HepG2 (cell line): ENCODE measurements around the gene IP6K1. TPM values are rescaled to one million over a fixed set of nuclear protein-coding genes. Genes with fewer than 3 reads are reported as not detected.
A peak's percentile ranks its signal among the peaks of the same experiment; 100 is the strongest.

ENCODE experiments used
- CAMTA2 ChIP-seq: sonication (generic); formaldehyde crosslinking; IDR thresholded peaks from 2 replicates; pipeline ENCODE4 v1.4.0; 2020; ENCODE audit warnings: mild to moderate bottlenecking, missing genetic modification reagents, borderline replicate concordance
- HDAC2 ChIP-seq: sonication (generic); formaldehyde crosslinking; IDR thresholded peaks from 2 replicates; pipeline ENCODE4 v1.4.0; 2020; ENCODE audit warnings: missing genetic modification reagents
- IRF2 ChIP-seq: IDR thresholded peaks from 2 replicates; pipeline ENCODE4 v1.6.1; 2018; ENCODE audit warnings: missing genetic modification reagents, missing compliant biosample characterization
- MBD4 ChIP-seq: IDR thresholded peaks from 2 replicates; pipeline ENCODE4 v1.6.1; 2012; ENCODE audit warnings: low read length, inconsistent platforms, borderline replicate concordance
- MEIS1 ChIP-seq: sonication (generic); formaldehyde crosslinking; IDR thresholded peaks from 2 replicates; pipeline ENCODE4 v1.9.0; 2021; ENCODE audit warnings: mild to moderate bottlenecking, missing genetic modification reagents, moderate library complexity, borderline replicate concordance
- MIER3 ChIP-seq: IDR thresholded peaks from 2 replicates; pipeline ENCODE4 v1.6.1; 2016; ENCODE audit warnings: missing compliant biosample characterization, borderline replicate concordance
- THAP11 ChIP-seq: IDR thresholded peaks from 2 replicates; pipeline ENCODE4 v1.6.1; 2016; ENCODE audit warnings: missing biosample characterization, missing genetic modification reagents
- ZBTB20 ChIP-seq: sonication (generic); formaldehyde crosslinking; IDR thresholded peaks from 2 replicates; pipeline ENCODE4 v1.8.1; 2023; ENCODE audit warnings: missing genetic modification reagents, low read depth, mild to moderate bottlenecking, borderline replicate concordance
- ZBTB7A ChIP-seq: sonication (generic); formaldehyde crosslinking; IDR thresholded peaks from 2 replicates; pipeline ENCODE4 v1.8.0; 2022; ENCODE audit warnings: mild to moderate bottlenecking, missing genetic modification reagents
- ZBTB8A ChIP-seq: sonication (generic); formaldehyde crosslinking; IDR thresholded peaks from 2 replicates; pipeline ENCODE4 v1.4.0; 2020; ENCODE audit warnings: mild to moderate bottlenecking, low read depth, missing genetic modification reagents, borderline replicate concordance
- ZFP36L1 ChIP-seq: sonication (generic); formaldehyde crosslinking; IDR thresholded peaks from 2 replicates; pipeline ENCODE4 v1.8.0; 2022; ENCODE audit warnings: mild to moderate bottlenecking, missing genetic modification reagents, moderate library complexity
- ZFP90 ChIP-seq: sonication (generic); formaldehyde crosslinking; IDR thresholded peaks from 2 replicates; pipeline ENCODE4 v1.8.0; 2022; ENCODE audit warnings: missing genetic modification reagents, mild to moderate bottlenecking, inconsistent platforms, borderline replicate concordance
- ZKSCAN1 ChIP-seq: fragments of 150-350 bp; IDR thresholded peaks from 2 replicates; pipeline ENCODE4 v1.6.1; 2014; ENCODE audit warnings: low read length
- ZNF782 ChIP-seq: sonication (generic); formaldehyde crosslinking; IDR thresholded peaks from 2 replicates; pipeline ENCODE4 v1.4.0; 2020; ENCODE audit warnings: missing genetic modification reagents, mild to moderate bottlenecking, borderline replicate concordance
- ZNF816 ChIP-seq: sonication (generic); formaldehyde crosslinking; IDR thresholded peaks from 2 replicates; pipeline ENCODE4 v1.8.0; 2022; ENCODE audit warnings: missing genetic modification reagents, mild to moderate bottlenecking, borderline replicate concordance
- ZNF883 ChIP-seq: sonication (generic); formaldehyde crosslinking; IDR thresholded peaks from 2 replicates; pipeline ENCODE4 v1.5.1; 2020; ENCODE audit warnings: mild to moderate bottlenecking, missing genetic modification reagents; ENCODE audit errors: not compliant biosample characterization
- polyA plus RNA-seq, 8 experiments: library from polyadenylated mRNA; depleted of rRNA in 3 of 8; stranded (reverse) in 7 of 8; unstranded in 1 of 8; fragments of >200 nt; fragmentation: Illumina TruSeq in 4 of 8; extraction: Trizol in 4 of 8; gene quantifications; 2 replicates each; pipeline versions ENCODE4 v1.2.1 to v1.2.3, GENCODE V29; 2011 to 2016; ENCODE audit warnings: low read depth in 4 of 8, missing spikeins in 1 of 8, mixed read lengths in 1 of 8; ENCODE audit not compliant: insufficient read depth in 1 of 8
- total RNA-seq, 5 experiments: library from RNA; depleted of rRNA; stranded (reverse); fragments of >200 nt; fragmentation: Illumina TruSeq; extraction: Trizol; gene quantifications; 2 replicates each; pipeline ENCODE4 v1.2.3, GENCODE V29; 2016; ENCODE audit warnings: low read depth in 1 of 5
- TF ChIP-seq, protein P1 (sequence below): sonication (generic); formaldehyde crosslinking; IDR thresholded peaks from 2 replicates; pipeline ENCODE4 v1.4.0; 2020; ENCODE audit warnings: missing genetic modification reagents
- TF ChIP-seq, protein P2 (sequence below): IDR thresholded peaks from 2 replicates; pipeline ENCODE4 v1.6.1; 2016
- TF ChIP-seq, protein P3 (sequence below): sonication (generic); formaldehyde crosslinking; IDR thresholded peaks from 2 replicates; pipeline ENCODE4 v1.4.0; 2020; ENCODE audit warnings: mild to moderate bottlenecking, missing genetic modification reagents, borderline replicate concordance
- TF ChIP-seq, protein P4 (sequence below): sonication (generic); formaldehyde crosslinking; IDR thresholded peaks from 2 replicates; pipeline ENCODE4 v1.4.0; 2020; ENCODE audit warnings: mild to moderate bottlenecking, missing genetic modification reagents

The IP6K1 gene
- total and polyA plus RNA-seq, 2 of the 13 experiments (the other 11 are each of a cell fraction or from before 2014, with no cell fraction given), result 17.7 to 29.7 TPM

DNA sequence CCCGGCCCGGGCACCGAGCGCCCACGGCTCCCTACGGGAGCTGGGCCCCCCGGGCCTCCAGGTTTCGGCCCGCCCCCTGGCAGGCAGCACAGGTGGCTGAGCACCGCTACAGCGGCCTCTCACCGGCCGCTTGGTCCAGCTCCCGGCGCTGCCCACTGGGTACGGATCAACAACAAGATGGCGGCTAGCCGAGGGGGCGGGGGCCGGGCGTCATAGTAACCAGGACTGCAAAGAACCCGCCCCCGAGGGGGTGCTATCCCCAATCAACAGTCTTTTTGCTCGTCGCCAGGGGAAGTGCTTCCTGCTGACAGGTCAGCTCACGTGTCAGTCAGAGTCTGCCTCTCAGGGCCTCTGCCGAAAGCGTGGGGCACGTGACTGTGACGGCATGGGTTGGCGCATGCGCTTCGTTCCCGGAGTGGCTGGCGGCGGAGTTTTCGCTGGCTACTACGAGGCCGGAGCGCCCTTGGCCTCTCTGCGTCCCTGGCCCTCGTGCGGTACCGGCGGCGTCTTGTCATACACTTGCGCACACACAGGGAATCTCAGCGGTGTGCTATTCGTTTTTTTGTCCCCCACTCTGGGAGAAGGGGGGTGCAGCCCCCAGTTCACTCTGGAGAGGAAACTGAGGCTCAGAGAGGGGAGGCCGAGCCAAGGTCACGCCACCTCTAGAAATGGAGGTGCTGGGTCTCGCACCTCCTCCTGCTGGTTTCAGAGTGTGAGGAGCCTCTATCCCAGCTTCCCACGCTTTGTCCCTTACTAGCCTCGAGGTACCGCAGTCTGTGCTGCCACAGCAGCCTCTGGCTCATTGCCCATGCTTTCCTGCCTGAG is at the start of gene IP6K1 (continued):
- 0 out of 2 replicates have a peak, but pooled peaks have one; percentile 30 for TF ChIP-seq ZFP90 (CRISPR knock-in tag)
- 0 out of 2 replicates have a peak, but pooled peaks have one; percentile 2 for TF ChIP-seq ZBTB20
- 0 out of 2 replicates have a peak, but pooled peaks have one; percentile 33 for TF ChIP-seq MEIS1 (CRISPR knock-in tag)
- peak; percentile 95 for TF ChIP-seq ZFP36L1 (CRISPR knock-in tag)
- no peak for TF ChIP-seq MBD4
- TF ChIP-seq, protein P1, sequence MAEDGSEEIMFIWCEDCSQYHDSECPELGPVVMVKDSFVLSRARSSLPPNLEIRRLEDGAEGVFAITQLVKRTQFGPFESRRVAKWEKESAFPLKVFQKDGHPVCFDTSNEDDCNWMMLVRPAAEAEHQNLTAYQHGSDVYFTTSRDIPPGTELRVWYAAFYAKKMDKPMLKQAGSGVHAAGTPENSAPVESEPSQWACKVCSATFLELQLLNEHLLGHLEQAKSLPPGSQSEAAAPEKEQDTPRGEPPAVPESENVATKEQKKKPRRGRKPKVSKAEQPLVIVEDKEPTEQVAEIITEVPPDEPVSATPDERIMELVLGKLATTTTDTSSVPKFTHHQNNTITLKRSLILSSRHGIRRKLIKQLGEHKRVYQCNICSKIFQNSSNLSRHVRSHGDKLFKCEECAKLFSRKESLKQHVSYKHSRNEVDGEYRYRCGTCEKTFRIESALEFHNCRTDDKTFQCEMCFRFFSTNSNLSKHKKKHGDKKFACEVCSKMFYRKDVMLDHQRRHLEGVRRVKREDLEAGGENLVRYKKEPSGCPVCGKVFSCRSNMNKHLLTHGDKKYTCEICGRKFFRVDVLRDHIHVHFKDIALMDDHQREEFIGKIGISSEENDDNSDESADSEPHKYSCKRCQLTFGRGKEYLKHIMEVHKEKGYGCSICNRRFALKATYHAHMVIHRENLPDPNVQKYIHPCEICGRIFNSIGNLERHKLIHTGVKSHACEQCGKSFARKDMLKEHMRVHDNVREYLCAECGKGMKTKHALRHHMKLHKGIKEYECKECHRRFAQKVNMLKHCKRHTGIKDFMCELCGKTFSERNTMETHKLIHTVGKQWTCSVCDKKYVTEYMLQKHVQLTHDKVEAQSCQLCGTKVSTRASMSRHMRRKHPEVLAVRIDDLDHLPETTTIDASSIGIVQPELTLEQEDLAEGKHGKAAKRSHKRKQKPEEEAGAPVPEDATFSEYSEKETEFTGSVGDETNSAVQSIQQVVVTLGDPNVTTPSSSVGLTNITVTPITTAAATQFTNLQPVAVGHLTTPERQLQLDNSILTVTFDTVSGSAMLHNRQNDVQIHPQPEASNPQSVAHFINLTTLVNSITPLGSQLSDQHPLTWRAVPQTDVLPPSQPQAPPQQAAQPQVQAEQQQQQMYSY (CRISPR knock-in tag), result peak; percentile 55; the same call in 1 of the 2 replicates
- TF ChIP-seq, protein P2, sequence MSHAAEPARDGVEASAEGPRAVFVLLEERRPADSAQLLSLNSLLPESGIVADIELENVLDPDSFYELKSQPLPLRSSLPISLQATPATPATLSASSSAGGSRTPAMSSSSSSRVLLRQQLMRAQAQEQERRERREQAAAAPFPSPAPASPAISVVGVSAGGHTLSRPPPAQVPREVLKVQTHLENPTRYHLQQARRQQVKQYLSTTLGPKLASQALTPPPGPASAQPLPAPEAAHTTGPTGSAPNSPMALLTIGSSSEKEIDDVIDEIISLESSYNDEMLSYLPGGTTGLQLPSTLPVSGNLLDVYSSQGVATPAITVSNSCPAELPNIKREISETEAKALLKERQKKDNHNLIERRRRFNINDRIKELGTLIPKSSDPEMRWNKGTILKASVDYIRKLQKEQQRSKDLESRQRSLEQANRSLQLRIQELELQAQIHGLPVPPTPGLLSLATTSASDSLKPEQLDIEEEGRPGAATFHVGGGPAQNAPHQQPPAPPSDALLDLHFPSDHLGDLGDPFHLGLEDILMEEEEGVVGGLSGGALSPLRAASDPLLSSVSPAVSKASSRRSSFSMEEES (CRISPR knock-in tag), result peak; percentile 94
- TF ChIP-seq MIER3 (CRISPR knock-in tag), result 0 out of 2 replicates have a peak, but pooled peaks have one; percentile 51
- no peak for TF ChIP-seq IRF2 (CRISPR knock-in tag)
- no peak for TF ChIP-seq ZKSCAN1
- no peak for TF ChIP-seq ZNF816
- peak; percentile 83 for TF ChIP-seq THAP11 (CRISPR knock-in tag)
- TF ChIP-seq, protein P3, sequence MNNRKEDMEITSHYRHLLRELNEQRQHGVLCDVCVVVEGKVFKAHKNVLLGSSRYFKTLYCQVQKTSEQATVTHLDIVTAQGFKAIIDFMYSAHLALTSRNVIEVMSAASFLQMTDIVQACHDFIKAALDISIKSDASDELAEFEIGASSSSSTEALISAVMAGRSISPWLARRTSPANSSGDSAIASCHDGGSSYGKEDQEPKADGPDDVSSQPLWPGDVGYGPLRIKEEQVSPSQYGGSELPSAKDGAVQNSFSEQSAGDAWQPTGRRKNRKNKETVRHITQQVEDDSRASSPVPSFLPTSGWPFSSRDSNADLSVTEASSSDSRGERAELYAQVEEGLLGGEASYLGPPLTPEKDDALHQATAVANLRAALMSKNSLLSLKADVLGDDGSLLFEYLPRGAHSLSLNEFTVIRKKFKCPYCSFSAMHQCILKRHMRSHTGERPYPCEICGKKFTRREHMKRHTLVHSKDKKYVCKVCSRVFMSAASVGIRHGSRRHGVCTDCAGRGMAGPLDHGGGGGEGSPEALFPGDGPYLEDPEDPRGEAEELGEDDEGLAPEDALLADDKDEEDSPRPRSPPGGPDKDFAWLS (CRISPR knock-in tag), result no peak
- TF ChIP-seq HDAC2 (CRISPR knock-in tag), result no peak
- TF ChIP-seq ZNF782 (CRISPR knock-in tag), result no peak; the same call in 1 of the 2 replicates
- TF ChIP-seq ZBTB7A (CRISPR knock-in tag), result peak; percentile 72
- TF ChIP-seq ZBTB8A (CRISPR knock-in tag), result no peak
- peak; percentile 55 for TF ChIP-seq ZNF883 (CRISPR knock-in tag)
- peak; percentile 77; the same call in 1 of the 2 replicates for TF ChIP-seq CAMTA2 (CRISPR knock-in tag)
- TF ChIP-seq, protein P4, sequence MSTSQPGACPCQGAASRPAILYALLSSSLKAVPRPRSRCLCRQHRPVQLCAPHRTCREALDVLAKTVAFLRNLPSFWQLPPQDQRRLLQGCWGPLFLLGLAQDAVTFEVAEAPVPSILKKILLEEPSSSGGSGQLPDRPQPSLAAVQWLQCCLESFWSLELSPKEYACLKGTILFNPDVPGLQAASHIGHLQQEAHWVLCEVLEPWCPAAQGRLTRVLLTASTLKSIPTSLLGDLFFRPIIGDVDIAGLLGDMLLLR, result peak; percentile 85
